ENCODE results near the gene SAP30BP.
A peak's percentile ranks its signal among the peaks of the same experiment; 100 is the strongest.

The SAP30BP gene

GRCh38 chr17:75707079-75707571 is 40.0 kb downstream of the SAP30BP start:
- no peak for DNase-seq

GRCh38 chr17:75712446-75712845 is 45.3 kb downstream of the SAP30BP start:
- DNase-seq = no peak

DNA sequence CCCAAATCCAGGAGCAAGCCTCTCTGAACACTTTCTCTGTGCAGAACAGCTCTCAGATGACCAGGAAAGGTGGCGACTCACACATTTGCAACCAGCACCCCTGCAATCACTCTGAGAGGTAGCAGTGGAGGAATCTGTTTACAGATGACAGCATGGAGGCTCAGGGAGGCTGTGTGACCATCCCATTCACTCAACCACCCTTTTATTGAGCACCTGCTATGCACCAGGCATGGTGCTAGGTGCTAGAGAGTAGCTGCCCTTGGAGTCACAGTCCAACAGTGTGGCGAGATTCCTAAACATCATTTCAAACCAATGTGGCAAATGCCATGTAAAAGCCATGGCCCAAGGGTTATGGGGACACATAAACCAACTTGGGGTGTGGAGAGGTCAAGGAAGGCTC is 52.6 kb downstream of the SAP30BP start:
- DNase-seq = no peak

- DNase-seq = peak in 35 of 51 donors; percentile 14 to 83 (median 51)
Measured at GRCh38 chr17:75720656-75721462, 53.7 kb downstream of the SAP30BP start, which contains the start of gene ITGB4. Gene ITGB4, plus strand, starts transcription at chr17:75721459. Its CDS starts 3,245 bp downstream, at chr17:75724704.

GRCh38 chr17:75721463-75722011 is 54.4 kb downstream of the SAP30BP start:
- DNase-seq = no peak

GRCh38 chr17:75722076-75722475 is 54.9 kb downstream of the SAP30BP start:
- peak in 1 of 51 donors; percentile 8 for DNase-seq

GRCh38 chr17:75722542-75723095 is 55.5 kb downstream of the SAP30BP start:
- no peak for DNase-seq

DNA sequence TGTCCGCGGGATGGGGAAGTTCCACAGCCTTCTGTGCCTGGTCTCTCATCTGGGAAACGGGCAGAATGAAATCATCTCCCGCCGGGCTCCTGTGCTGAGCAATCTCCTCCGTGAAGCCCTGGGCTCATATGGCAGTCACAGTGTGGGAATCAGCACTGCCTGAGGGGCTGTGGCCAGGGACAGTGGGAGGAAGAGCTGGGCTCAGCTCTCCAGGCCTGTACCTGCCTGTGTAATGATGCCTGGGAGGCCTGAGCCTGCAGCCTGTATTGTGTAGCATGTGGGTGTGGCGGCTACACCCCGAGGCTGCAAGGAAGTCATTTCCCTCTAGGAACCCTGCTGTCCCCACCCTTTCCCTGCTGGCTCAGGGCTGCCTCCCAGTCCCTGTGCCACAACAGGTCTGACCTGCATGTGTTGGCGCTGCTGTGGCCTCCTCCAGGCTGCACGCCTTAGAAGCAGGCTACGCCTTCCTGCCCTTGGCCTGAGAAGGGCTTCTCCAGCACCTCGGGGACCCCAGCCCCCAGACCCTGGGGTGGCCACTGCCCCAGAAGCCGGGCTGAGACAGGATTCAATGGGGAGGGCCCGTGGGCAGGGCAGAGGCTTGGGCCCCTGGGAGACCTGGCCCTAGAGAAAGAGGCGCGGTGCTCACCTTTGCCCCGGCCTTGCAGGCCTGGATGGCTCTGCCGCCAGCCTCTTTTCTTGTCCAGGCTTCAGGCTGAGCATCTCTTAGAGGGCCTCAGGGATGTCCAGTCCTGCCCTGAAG is 56.2 kb downstream of the SAP30BP start:
- DNase-seq = no peak

DNA sequence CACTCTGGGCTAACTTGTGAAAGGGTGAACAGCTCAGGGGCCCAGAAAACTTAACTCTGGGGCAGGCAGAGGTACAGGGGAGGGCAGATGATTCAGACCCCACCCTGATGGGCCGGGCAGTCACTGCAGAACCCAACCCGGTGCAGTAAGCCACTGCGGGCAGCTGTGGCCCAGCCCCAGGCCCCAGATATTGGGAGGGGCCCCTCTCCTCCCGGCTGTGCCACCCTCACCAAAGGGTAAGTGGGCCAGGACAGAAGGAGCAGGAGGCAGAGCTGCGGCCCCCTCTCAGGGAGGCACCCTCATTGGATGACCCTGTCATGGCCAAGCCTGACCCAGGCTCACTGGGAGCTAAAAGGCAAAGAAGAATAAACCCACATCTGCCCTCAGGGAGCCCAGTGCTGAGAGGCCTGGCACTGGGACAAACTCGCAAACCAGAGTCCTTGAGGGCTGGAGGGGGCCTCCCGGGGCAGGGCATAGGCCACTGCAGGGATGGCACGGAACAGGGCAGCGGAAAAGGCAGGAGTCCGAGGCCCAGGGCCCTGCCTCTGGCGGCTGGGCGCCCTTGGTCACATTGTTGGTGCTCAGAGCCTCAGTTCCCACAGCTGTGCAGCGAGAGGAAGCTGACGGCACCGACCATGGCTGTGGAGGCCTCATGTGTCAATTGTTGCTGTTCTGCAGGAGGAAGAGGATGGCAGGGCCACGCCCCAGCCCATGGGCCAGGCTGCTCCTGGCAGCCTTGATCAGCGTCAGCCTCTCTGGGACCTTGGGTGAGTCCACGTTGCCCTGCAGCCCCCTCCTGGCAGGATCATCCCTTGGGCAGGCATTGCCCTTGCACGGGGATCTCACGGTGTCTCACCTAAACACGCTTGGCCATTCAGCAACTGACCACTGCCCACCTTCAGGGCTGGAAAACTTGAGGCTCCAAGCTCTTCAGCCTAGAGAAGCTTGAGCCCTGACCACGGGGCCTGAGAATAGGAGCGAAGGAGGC is 57.2 kb downstream of the SAP30BP start:
- no peak for DNase-seq

DNA sequence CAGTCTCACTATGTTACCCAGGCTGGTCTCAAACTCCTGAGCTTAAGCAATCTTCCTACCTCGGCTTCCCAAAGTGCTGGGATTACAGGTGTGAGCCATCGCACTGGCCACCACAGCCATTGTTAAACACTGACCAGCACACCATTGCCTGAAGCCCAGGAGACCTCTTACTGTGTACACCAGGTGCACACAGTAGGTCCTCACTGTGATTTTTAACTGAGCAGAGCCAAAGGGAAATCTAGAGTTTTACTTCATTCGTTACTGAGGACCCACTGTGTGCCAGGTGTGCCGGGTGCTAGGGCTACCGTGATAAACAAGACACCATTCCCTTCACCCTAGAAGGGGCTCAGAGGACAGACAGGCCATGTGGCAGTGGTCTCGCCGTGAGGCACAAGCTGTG is 58.4 kb downstream of the SAP30BP start:
- no peak for DNase-seq

- DNase-seq = no peak
Measured at GRCh38 chr17:75727391-75727790, 60.3 kb downstream of the SAP30BP start.

DNA sequence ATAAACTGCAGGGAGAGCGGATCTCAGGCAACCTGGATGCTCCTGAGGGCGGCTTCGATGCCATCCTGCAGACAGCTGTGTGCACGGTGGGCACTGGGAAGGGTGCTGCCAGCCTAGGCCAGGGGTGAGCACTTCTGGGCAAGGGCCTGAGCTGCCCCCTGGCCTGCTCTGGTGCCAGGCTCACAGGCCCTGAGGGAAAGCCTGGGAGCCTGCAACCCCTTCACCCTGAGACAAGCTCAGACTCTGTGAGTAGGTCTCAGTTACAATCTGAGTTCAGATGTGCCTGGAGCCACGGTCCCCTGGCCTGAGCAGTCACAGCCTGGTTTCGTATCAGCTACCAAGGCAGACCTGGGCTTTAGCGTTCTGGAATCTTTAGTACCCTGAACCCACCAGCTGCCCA is 62.2 kb downstream of the SAP30BP start:
- DNase-seq = no peak

- no peak for DNase-seq
Measured at GRCh38 chr17:75730065-75730464, 62.9 kb downstream of the SAP30BP start.

GRCh38 chr17:75731086-75731715 is 64.1 kb downstream of the SAP30BP start:
- DNase-seq = no peak

- DNase-seq = no peak
Measured at GRCh38 chr17:75731716-75732498, 64.8 kb downstream of the SAP30BP start.

DNA sequence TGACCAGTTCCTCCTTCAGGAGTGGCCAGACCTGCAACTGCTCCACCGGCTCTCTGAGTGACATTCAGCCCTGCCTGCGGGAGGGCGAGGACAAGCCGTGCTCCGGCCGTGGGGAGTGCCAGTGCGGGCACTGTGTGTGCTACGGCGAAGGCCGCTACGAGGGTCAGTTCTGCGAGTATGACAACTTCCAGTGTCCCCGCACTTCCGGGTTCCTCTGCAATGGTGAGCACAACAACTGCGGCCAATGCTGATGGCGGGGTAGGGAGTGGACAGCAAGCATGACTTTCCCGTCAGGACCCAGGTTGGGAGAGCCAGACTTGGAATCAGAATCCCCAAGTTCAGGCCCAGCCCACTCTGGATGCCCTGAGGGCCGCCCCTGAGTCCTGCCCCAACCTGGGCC is 66.3 kb downstream of the SAP30BP start:
- no peak for DNase-seq

GRCh38 chr17:75734674-75735294 is 67.6 kb downstream of the SAP30BP start:
- no peak for DNase-seq

- no peak for DNase-seq
Measured at GRCh38 chr17:75736173-75736835, 69.2 kb downstream of the SAP30BP start.
